ENCODE results near the gene NCLN. TPM values are rescaled to one million over a fixed set of nuclear protein-coding genes. Genes with fewer than 3 reads are reported as not detected.
"Not testable (repeated sequence)": the region's sequence is repeated elsewhere in the genome, so short reads cannot be mapped to it uniquely, and the experiment has no call there.

NCLN gene
- polyA plus RNA-seq, 3 donors = 26.3 to 51.8 (median 37.5) TPM

DNA sequence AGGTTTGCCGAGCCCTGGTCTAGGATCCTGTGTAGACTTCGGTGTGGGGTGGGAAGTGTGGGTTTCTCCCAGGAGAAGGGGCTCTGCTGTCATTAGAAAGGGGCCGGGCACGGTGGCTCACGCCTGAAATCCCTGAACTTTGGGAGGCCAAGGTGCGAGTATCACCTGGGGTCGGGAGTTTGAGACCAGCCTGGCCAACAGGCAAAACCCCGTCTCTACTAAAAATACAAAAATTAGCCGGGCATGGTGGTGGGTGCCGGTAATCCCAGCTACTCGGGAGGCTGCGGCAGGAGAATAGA lies 6.0 kb downstream of the NCLN start:
- 94 to 95% (median 94%) methylated on average over 12 of the region's 12 CpGs for WGBS, 3 donors
- H3K27ac ChIP-seq (ENCODE audit: low read depth, low read length) = not testable (repeated sequence)

DNA sequence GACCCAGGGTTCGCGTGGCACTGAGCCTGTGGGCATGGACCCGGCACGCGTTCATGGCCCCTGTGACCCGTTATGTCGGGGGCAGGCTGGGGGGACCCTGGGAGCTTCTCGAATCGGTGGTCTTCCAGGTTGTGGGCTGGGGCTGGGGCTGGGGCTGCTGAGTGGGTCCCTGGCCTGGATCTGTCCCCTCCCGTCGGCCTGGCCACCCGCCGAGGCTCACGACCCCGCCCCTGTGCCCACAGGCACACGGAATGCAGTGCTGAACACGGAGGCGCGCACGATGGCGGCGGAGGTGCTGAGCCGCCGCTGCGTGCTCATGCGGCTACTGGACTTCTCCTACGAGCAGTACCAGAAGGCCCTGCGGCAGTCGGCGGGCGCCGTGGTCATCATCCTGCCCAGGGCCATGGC lies 6.5 kb downstream of the NCLN start:
- WGBS, 3 donors = 93 to 96% (median 94%) methylated on average over 29 to 32 of the region's 32 CpGs
- H3K27ac ChIP-seq (ENCODE audit: low read depth, low read length) = no peak overlapping the region

DNA sequence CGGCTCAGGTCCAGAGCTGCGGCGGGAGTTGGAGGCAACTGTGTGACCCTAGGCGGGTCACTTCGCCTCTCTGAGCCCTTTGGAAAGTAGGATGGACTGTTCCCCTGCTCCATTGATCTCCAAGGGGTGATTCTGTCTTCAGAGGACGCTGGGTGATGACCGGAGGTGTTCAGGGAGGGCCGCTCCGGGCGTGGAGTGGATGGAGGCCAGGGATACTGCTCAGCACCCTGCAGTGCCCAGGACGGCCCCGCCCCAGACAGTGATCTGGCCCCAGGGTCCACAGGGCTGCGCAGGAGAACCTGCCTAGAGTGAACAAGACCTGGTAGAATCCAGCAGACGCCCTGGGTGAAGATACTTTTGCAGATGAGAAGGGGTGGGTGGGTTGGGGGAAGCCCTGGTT lies 7.0 kb downstream of the NCLN start:
- 92 to 94% (median 93%) methylated on average over 14 of the region's 14 CpGs for WGBS, 3 donors
- no peak overlapping the region for H3K27ac ChIP-seq (ENCODE audit: low read depth, low read length)

DNA sequence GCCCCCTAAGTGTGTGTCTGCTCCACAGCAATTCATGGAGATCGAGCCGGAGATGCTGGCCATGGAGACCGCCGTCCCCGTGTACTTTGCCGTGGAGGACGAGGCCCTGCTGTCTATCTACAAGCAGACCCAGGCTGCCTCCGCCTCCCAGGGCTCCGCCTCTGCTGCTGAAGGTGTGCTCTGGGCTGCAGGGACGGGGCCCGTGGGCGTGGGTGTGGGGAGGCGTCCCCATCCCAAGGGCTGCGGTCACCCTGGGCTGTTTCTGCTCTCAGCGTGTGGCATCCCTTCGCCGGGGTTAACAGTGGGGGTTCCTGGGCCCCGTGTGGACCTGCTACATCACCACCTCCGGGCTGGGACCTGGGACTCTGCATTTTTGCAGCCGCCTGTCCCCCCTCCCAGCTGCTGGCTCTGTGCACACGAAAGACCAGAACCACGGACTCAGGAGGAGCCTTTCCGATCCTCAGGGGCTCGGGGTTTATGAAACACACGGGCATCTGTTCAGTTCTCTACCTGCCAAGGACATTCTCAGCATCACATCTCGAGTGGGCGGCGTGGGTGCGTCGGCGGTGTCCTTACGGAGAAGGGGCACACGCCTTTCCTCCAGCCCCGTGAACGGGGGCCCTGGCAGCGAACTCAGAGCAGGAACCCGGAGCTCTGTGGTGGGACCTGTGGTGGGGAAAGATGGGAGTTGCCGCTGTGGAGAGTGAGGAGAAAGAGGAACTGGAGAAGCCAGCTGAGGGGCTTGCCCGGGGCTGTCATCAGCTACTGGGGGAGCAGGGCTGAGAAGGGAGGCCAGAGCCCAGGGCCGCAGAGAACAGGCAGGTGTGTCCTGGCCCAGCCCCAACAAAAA lies 7.8 kb downstream of the NCLN start:
- 76 to 90% (median 77%) methylated on average over 39 to 40 of the region's 40 CpGs for WGBS, 3 donors
- no peak overlapping the region for H3K27ac ChIP-seq (ENCODE audit: low read depth, low read length)

DNA sequence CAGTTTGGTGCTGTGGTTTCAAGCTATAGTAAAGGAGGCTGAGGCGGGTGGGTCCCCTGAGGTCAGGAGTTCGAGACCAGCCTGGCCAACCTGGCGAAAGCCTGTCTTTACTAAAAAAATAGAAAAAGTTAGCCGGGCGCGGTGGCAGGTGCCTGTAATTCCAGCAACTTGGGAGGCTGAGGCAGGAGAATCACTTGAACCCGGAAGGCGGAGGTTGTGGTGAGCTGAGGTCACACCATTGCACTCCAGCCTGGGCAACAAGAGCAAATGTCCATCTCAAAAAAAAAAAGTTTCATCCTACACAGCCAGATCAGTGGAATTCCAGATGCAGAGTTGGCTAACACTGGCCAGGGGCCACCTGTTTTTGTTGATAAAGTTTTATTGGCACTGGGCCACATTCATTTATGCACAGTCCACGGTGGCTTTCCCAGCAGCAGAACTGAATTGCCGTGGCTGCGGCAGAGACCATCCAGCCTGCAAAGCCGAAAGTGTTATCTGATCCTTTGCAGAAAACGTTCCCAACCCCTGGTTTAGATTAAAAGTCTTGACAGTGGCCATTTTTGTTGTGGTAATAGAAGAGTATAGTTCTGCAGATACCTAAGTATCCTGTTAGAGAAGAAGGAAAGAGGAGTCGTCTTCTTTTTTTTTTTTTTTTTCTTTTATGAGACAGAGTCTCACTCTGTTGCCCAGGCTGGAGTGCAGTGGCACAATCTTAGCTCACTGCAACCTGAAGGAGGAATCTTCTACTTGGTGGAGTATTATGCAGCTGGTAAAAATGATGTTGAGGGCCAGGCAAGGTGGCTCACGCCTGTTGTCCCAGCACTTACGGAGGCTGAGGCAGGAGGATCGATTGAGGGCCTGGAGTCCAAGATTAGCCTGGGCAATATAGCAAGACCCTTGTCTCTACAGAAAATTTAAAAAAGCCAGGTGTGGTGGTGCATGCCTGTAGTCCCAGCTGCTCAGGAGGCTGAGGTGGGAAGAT lies 8.7 kb downstream of the NCLN start:
- 86 to 92% (median 90%) methylated on average over 17 of the region's 17 CpGs for WGBS, 3 donors

DNA sequence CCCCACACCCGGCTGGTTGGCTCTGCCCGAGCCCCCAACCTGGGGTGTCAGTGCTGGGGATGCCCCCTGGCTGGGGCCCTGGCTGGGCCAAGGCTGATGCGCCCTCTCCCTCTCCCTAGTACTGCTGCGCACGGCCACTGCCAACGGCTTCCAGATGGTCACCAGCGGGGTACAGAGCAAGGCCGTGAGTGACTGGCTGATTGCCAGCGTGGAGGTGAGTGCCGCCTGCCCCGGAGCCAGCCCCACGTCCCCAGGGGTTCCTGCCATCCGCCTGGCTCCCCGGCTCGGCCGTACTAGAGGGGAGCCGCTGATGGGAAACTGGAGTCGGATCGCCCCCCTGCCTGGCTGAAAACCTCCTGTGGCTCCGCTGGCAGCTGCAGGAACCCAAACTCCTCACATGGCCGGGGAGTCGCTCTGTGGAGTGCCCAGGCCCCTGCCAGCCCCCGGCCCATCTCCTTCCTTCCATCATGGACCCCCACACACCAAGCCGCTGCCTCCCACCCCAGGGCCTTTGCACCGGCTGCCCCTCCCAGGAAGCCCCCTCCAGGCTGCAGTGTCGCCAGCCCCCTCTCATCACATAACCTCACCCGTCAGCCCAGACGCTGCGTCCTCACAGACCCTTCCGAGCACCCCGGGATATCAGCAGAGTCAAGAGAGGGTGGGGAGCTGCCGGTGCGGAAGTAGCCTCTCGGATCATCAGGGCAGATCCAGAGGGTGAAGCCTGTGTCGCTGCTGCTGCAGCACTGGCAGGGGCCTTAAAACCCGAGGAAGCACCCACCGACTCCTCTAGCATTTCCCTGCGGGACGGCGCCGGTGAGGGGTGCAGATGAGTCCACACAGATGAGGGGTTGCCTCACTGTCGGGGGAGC lies 10.6 kb downstream of the NCLN start:
- no peak overlapping the region for H3K27ac ChIP-seq (ENCODE audit: low read depth, low read length)
- WGBS, 3 donors = 94 to 95% (median 94%) methylated on average over 37 to 42 of the region's 42 CpGs

More for the DNA sequence above, 8.7 kb downstream of the NCLN start:
- no peak overlapping the region for H3K27ac ChIP-seq (ENCODE audit: low read depth, low read length)

DNA sequence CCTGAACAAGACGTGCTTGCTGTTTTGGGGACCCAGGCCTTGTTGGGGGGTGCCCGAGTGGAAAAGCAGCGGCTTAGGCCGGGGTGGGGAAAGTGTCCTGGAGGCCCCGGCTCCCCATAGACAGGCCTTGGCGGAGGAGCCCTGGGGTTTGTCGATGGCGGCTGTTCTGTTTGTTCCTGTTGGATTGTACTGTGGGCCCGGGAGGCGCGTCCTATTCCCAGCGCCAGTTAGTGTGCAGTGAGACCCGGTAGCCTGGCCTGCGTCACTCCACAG lies 11.1 kb downstream of the NCLN start:
- WGBS, 3 donors = 89 to 94% (median 91%) methylated on average over 14 of the region's 14 CpGs
- no peak overlapping the region for H3K27ac ChIP-seq (ENCODE audit: low read depth, low read length)

DNA sequence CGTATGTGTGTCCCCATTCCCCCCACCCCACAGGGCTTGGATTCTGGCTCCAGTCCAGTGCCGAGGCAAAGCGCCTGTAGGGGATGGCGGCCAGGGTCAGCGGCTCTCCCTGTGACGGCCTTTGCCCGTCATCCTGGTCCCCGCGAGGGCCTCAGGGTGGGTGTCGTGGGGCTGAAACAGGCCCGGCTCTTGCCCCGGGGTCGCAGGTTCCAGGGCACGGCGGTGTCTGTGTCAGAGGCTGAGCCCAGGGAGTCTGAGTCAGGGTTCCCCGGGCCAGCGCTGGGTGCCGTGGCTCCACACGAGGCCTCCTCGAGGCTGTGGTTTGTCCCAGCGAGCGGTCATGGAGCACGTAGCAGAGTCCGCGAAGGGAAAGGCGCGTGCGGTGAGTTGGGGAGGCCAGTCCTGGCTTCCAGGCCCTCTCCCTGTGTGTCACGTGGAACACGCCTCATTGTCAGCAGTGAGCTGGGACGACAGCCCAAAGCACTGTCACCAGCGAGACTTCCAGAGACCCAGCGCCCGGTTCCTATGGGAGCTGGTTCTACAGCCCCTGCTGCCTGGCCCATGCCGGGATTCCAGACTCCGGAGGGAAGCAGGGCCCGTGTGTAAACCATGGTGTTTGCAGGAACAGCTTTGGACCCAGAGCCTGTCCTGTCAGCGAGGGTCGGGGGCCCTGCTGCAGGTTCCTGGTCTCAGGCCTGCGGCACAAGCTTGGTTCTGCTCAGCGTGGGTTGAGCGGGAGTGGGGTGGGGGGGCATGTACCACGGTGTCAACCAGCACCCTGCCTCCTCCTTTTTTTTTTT lies 13.4 kb downstream of the NCLN start:
- no peak overlapping the region for H3K27ac ChIP-seq (ENCODE audit: low read depth, low read length)
- 92 to 93% (median 92%) methylated on average over 41 to 43 of the region's 43 CpGs for WGBS, 3 donors

DNA sequence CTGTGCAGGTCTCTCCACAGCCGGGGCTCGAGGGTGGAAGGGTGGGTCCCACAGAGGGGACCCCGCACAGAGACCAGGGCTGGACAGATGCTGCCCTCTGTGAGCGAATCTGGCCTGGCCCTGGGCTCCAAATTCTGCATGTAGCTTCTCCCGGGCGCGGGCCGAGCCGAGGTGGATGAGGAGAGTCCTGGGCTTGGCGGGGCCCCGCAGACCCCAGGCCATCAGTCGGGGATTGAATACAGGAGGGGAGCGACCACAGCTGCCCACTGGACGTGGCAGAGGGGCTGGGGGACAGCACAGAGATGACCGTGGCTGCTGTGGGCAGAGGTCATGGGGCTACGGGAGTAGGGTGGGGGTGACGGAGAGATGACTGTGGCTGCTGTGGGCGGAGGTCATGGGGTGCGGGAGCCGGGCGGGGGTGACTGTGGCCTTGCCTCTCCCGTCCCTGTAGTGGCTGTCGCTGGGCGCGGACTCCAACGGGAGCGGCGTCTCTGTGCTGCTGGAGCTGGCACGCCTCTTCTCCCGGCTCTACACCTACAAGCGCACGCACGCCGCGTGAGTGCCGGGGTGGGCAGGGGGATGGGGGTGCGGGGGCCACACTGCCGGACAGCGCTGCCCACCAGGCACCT lies 15.5 kb downstream of the NCLN start:
- 94 to 96% (median 96%) methylated on average over 37 to 39 of the region's 39 CpGs for WGBS, 3 donors
- H3K27ac ChIP-seq (ENCODE audit: low read depth, low read length) = no peak overlapping the region

DNA sequence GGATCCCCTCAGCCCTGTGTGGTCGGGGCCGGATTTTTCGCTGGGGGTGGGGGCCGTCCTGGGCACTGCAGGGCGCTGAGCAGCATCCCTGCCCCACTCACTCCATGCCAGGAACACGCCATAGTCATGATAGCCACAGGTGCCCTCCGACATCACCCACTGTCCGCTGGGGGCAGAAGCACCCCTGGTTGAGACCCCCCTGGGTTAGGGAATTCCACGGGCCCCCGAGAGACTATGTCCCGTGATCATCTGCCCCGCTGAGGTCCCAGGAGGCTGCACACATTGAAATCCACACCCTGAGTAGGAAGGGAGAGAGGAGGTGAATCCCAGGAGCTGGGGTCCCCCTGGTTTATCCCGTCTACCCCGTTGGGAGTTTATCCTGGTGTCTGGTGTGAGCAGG lies 16.2 kb downstream of the NCLN start:
- WGBS, 3 donors = 95 to 96% (median 96%) methylated on average over 14 of the region's 14 CpGs
- H3K27ac ChIP-seq (ENCODE audit: low read depth, low read length) = no peak overlapping the region

DNA sequence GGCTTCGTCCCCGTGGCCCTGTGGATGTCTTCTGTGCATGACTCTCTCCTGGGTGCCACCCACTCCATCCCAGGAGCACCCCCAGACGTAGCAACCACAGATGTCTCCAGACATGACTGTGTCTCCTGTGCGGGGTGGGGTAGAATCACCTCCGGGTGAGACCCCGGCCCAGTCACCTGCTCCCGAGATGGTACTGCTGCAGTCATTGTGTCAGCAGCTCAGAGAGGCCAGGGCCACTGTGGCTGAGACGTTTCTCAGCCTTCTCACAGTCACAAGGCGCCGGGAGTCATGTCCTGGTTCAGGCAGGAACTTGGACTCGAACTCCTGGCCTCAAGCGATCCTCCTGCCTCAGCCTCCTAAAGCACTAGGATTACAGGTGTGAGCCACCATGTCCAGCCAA lies 16.6 kb downstream of the NCLN start:
- no peak overlapping the region for H3K27ac ChIP-seq (ENCODE audit: low read depth, low read length)
- 87 to 92% (median 88%) methylated on average over 12 of the region's 12 CpGs for WGBS, 3 donors

DNA sequence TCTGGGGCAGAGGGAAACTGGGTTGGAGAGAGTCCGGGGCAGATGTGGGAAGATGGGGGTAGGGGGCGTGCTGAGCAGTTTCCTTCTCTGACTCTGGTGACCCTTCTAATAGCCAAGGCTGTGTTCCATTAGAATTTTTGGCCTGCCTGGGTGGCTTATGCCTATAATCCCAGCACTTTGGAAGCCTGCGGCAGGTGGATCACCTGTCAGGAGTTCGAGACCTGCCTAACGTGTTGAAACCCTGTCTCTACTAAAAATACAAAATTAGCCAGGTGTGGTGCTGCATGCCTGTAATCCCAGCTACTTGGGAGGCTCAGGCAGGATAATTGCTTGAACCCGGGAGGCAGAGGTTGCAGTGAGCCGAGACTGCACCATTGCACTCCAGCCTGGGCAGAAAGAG lies 17.2 kb downstream of the NCLN start:
- 90 to 95% (median 94%) methylated on average over 7 of the region's 7 CpGs for WGBS, 3 donors
- not testable (repeated sequence) for H3K27ac ChIP-seq (ENCODE audit: low read depth, low read length)

DNA sequence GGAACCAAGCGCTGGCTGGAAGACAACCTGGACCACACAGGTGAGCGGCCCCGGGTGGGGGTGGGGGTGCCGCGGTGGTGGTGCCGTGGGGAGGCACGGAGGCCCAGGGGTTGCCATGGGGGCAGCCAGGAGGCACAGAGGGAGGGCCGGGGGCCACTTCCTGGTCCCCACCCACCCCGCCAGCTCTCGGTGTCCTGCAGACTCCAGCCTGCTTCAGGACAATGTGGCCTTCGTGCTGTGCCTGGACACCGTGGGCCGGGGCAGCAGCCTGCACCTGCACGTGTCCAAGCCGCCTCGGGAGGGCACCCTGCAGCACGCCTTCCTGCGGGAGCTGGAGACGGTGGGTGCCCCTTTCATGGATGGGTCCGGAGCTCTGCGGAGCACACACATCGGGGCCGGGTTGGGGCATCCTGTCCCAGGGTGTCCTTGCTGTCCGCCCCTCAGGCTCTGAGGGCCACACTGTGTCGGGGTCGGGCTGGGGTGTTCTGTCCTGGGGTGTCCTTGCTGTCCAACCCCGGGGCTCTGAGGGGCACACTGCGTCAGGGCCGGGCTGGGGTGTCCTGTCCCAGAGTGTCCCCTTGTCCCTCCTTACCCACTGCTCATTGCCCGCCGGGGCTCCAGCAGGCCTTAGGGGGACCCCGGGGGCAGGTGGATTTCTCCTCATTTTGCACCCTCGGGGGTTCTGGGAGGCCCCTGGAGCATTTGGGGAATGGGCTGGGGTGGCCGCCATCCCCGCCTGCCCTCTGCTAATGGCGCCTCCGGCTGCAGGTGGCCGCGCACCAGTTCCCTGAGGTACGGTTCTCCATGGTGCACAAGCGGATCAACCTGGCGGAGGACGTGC lies 18.3 kb downstream of the NCLN start:
- WGBS, 3 donors = 95 to 98% (median 95%) methylated on average over 38 to 43 of the region's 43 CpGs
- no peak overlapping the region for H3K27ac ChIP-seq (ENCODE audit: low read depth, low read length)

DNA sequence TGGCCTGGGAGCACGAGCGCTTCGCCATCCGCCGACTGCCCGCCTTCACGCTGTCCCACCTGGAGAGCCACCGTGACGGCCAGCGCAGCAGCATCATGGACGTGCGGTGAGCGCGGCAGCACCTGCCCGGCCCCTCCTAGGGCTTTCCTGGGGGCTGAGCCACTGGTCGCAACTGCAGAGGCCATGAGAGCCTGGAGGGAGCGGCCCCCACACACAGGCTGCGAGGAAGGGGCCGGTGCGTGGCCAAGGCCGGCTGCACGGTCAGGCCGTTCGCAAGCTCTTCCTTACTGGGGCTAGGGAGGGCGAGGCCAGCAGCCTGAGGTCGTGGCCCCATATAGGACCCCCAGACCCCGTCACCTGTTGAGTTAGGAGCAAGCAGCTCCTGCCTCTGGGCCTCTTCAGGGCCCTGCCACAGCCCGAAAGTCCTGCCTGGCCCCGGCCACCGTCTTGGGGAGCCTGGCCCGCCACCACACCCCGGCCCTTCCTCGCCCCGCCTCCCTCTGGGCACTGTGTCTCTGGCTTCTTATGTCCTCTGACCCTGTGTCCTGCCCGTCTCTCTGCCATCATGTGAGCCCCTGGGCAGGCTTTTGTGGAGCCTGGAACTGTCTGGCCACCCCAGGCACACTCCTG lies 19.0 kb downstream of the NCLN start:
- no peak overlapping the region for H3K27ac ChIP-seq (ENCODE audit: low read depth, low read length)
- WGBS, 3 donors = 93 to 95% (median 94%) methylated on average over 34 to 35 of the region's 35 CpGs

DNA sequence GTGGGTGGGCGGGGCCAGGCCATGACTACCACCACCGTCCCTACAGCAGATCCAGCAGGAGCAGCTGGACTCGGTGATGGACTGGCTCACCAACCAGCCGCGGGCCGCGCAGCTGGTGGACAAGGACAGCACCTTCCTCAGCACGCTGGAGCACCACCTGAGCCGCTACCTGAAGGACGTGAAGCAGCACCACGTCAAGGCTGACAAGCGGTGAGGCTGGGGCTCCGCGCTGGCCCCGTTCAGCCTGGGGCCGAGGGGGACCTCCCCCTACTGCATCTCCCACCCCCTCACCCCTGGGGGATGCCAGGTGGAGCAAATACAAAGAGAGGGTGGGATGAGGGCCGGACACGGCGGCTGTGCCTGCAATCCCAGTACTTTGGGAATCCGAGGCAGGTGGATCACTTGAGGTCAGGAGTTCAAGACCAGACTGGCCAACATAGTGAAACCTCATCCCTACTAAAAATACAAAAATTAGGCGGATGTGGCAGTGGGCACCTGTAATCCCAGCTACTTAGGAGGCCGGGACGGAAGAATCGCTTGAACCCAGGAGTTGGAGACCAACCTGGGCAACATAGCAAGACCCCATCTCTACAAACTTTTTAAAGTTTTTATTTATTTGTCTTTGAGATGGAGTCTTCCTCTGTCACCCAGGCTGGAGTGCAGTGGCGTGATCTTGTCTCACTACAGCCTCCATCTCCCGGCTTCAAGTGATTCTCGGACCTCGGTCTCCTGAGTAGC lies 20.7 kb downstream of the NCLN start:
- WGBS, 3 donors = 94 to 96% (median 96%) methylated on average over 27 to 28 of the region's 28 CpGs
- no peak overlapping the region for H3K27ac ChIP-seq (ENCODE audit: low read depth, low read length)
